NCI-H2081 treated with DMSO at 0.1 percent for 48 hours (cell line): ENCODE results near the gene SCN2A.
"Not testable (repeated sequence)": the region's sequence is repeated elsewhere in the genome, so short reads cannot be mapped to it uniquely, and the experiment has no call there.

Source experiments
- DNase-seq: peaks from one replicate; lab custom pipeline; 2025; lab: John Stamatoyannopoulos, UW

SCN2A gene

DNA sequence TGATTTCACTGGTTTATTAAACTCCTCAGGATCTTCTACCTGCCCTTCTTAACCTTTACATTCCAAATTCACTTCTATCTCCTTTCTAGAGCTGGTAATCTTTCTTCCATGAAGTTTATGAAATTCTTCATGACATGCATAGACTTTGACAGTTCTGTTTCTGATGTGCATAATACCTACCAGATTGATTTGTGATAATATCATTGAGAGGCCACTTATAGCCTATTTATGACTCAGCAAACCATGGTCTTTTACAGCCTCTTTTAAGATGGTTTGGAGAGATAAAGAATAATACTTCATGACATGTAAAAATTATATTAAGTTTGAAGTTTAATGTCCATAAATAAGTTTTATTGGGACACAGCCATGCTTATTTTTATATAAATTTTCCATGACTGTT, 14.0 kb downstream of the SCN2A start:
- DNase-seq = no peak

- no peak for DNase-seq
Observed at GRCh38 chr2:165256618-165257017, 17.4 kb downstream of the SCN2A start.

GRCh38 chr2:165260347-165260746, 21.1 kb downstream of the SCN2A start:
- DNase-seq = not testable (repeated sequence)

DNA sequence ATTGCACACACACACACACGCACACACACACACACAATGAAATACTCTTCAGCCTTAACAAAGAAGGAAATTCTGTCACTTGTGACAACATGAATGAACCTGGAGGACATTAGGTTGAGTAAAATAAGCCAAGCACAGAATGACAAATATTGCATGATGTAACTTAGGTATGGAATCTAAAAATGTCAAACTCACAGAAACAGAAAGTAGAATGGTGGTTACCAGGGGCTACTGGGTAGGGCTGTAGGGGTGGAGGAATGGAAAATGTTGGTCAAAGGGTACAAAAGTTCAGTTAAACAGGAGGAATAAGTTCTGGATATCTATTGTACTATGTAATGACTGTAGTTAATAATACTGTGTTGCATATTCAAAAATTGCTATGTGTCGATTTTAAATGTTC, 29.5 kb downstream of the SCN2A start:
- no peak for DNase-seq

DNA sequence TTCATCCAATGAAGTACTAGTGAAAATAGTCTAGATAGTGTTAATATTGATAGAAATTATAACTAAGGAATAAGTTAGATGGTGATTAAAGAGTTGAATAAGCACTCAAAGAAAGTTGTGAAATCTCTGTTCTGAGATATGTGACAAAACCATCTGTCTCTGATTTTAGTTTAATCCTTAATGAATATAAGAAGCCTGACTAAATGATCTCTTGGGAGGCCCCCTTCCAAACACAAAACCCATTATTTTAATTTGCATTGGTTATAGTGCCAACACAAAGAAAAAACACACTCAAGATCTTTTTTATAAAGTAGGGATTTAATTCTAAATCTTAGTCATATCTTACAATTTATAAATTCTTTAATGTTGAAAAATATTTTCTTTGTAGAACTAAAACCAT, 34.0 kb downstream of the SCN2A start:
- no peak for DNase-seq

DNA sequence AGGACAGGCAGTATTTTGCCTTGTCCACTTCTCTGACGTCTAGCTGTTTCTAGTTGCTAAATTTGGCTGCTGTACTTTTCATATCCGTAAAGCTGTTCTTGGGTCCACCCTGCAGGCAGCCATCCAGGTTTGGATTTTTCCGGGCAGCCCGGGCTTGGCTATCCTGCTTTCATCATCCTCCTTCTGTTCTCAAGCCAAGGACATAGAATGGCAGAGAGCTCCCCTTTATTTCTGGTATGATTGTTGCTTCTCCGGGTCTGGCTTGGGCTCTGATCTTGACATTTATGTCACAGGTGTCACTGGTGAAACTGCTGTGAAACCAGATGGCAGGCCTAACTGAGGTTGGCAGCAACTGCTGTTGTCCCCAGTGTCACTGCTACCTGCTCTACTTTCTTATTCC, 35.5 kb downstream of the SCN2A start:
- DNase-seq = no peak

- DNase-seq = no peak
Observed at GRCh38 chr2:165275932-165276331, 36.7 kb downstream of the SCN2A start.

DNA sequence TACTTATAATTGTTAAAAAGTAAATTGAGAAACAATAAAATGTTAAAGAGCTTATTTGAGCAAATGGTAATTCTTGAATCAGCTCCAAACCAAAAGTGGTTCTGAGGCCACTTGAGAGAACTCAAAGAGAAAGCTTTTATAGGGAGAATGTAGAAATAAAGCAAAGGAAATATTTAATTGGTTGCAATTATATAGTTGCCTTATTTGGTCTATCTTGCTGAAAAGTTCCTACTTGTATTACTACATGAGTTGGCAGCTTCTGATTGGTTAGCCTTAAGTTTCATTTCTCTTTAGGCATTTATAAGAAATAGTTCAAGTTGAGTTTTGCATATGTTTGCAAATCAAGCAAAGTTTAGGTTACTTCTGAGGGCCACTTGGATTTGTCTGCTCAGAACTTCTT, 38.1 kb downstream of the SCN2A start:
- DNase-seq = no peak

GRCh38 chr2:165277860-165278656, 38.8 kb downstream of the SCN2A start:
- no peak for DNase-seq

- DNase-seq = no peak
Observed at GRCh38 chr2:165280356-165280755, 41.1 kb downstream of the SCN2A start.

GRCh38 chr2:165281387-165281786, 42.2 kb downstream of the SCN2A start:
- DNase-seq = no peak

DNA sequence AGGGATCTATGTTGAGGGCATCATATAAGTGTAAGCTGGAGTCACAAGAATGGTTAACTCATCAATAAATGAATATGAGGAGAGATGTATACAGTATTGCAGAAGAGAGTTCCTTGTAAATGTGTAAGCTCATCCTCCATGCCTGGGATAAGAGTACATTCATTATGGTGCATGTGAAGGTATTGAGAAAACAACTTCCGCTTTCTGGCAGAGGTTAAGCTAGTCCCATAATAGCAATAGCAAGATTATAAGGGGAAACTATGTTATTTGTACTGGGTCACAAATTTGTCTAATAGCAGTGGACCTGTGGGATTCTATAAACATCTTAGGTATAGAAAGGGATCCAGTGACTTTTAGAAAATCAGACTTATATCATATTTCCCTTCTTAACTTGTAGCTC, 44.1 kb downstream of the SCN2A start:
- no peak for DNase-seq

DNA sequence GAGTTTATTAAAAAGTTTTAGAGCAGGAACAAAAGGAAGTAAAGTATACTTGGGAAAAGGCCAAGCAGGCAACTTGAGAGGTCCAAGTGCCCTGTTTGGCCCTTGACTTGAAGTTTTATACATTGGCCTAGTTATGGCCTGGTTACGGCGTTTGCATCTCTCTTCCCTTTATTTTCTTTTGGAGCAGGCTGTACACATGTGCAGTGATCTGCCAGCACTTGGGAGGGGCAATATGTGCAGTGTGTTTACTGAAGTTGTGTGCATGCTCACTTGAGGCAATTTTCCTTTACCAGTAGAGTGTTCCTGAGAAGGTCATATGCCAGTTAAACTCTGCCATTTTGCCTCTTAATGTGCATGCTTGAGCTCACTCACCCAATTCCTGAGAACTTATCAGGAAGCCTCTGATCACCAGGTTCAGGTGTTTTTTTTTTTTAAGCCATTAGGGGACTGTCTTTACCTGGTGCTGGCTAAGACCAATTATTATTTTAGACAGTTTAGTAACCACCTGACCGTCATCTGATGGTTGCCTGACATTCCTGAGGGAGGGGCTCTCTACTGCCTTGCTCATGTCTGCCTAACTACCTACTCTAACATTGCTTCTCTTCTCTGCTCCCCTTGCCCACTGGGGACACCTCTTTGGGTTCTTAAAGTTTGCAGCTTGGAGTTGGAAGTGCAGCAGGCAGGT, 48.0 kb downstream of the SCN2A start:
- DNase-seq = no peak

DNA sequence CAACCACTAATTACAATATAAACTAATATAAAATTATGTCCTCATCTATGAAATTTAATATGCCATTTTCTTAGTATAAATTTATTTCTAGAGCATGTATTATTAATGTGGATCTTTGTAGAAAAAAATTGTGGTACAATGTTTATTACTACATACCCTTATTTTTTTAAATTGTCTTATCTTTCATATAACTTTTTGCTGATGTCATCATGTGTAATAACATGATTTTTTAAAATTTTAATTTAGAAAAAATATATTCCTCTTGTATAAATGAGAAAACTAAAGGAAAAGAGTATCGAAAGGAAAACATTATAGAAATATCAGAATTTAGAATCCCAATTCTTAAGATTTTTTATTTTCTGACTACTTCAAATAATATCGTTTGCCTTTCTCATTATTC, 49.9 kb downstream of the SCN2A start:
- no peak for DNase-seq

- DNase-seq = peak; percentile 81
Observed at GRCh38 chr2:165293440-165294420, 54.5 kb downstream of the SCN2A start.

DNA sequence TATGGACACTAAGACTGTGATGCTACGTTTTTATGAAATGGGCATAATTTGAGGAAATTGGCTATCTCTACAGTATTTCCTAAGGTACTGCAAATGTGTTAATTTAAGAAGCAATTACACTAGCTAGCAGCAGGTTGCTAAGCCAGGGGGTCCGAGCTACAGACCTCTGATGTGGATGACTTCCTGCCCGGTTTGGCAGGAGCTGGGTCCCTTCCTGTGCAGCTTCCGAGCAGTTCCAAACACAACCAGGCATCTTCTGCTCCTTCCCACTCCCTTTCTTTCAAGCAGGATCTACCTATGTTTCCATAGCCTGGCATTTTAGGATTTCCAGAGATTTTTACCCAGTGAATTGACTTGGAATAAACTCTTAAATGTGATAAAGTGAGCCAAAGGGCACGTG, 55.7 kb downstream of the SCN2A start:
- DNase-seq = no peak

DNA sequence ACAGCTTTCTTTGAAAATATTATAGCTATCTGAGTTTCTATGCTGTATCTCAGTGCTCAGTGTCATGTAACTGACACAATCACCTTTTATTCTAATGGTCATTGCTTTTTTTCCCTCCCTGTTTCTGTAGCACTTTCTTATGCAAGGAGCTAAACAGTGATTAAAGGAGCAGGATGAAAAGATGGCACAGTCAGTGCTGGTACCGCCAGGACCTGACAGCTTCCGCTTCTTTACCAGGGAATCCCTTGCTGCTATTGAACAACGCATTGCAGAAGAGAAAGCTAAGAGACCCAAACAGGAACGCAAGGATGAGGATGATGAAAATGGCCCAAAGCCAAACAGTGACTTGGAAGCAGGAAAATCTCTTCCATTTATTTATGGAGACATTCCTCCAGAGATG, 56.4 kb downstream of the SCN2A start:
- DNase-seq = no peak

DNA sequence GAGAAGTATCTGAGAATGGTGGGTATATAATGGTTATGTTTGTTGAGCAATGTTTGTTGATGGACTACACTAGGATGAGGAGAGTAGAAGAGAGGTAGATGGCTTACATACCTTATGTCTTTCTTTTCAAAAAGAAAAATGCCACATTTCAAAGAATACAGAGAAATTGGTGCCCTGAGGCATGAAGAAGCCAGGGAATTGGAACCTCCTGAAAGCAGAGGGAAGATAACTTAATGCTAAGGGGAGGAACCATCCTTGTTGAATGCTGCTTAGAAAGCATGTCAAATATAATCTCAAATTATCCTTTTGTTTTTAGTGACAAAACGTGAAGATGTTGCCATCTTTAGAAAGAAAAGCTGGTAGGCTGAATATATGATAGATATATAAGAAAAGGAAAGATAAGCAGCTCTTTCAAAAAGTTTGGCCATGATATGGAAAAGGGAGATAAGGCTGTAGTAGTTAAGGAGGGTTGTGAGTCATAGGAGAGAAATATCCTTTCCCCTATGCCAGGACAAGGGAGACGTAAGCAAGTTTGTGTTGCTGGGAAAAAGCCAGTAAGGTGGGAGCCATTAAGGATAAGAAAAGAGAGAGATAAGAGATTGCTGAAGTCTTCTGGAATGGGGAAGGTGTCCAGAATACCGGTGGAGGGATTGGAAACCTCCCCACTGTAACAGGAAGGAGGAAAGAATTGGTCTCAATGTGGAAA, 66.3 kb downstream of the SCN2A start:
- DNase-seq = no peak

DNA sequence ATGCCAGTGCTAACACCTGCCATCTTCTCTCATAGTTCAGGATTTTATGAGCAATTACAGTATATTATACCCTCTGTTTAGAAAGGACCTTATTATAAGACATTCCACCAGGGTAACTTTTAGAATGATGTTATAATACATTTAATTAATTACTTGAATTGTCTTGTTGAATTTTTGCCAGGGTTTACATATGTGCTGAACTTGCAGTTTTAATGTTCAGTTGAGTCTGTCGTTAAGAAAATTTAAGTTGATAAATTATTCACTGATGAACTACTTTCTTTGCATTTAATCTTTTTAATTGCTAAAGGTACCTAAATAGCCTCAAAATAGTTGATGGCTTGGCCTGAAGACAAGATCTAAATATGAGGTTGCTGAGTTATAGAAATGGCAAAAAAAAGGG, 68.1 kb downstream of the SCN2A start:
- no peak for DNase-seq

- DNase-seq = no peak
Observed at GRCh38 chr2:165311949-165312348, 72.7 kb downstream of the SCN2A start.

- no peak for DNase-seq
Observed at GRCh38 chr2:165312999-165313398, 73.8 kb downstream of the SCN2A start.

DNA sequence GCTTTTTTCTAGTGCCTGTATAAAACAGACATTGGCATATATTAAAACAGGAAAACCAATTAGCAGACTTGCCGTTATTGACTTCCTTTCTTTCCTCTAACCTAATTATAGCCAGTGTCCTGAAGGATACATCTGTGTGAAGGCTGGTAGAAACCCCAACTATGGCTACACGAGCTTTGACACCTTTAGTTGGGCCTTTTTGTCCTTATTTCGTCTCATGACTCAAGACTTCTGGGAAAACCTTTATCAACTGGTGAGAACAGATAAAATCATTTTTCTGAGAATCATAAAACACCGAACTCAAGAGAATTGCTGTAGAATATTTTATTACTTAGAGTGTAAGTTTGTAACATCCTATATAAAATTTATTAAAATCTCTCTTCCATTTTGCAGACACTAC, 74.3 kb downstream of the SCN2A start:
- DNase-seq = no peak
